GM23248 (cell line): Measurements from ENCODE around the gene SLC2A9.

Experiments used
- EZH2 ChIP-seq: fragments of 200-600 bp; sonication (generic); IDR thresholded peaks from 2 replicates; pipeline ENCODE4 v1.6.1; 2018; ENCODE audit warnings: antibody characterized with exemption, mild to moderate bottlenecking; ENCODE audit not compliant: insufficient read depth, poor library complexity, severe bottlenecking
- EZH2phosphoT487 ChIP-seq: fragments of 200-600 bp; sonication (generic); IDR thresholded peaks from 2 replicates; pipeline ENCODE4 v1.6.1; 2018; ENCODE audit warnings: antibody characterized with exemption, moderate library complexity, mild to moderate bottlenecking, low read depth; ENCODE audit not compliant: insufficient read depth

GRCh38 chr4:9899306-9900055 is 121.8 kb downstream of the SLC2A9 start:
- TF ChIP-seq EZH2: no peak
- TF ChIP-seq EZH2phosphoT487: no peak
